ENCODE results near the gene RNF214. TPM values are rescaled to one million over a fixed set of nuclear protein-coding genes. Genes with fewer than 3 reads are reported as not detected.

RNF214 gene
- total RNA-seq, 1 experiment from 2014 or later = 7.9 TPM

- DNase-seq (ENCODE audit: low read depth) = no peak
These were observed 17.9 kb upstream of the RNF214 start for GRCh38 chr11:117214404-117215110.

GRCh38 chr11:117217141-117218084 lies 15.1 kb upstream of the RNF214 start:
- DNase-seq (ENCODE audit: low read depth) = peak; percentile 46

- DNase-seq (ENCODE audit: low read depth) = no peak
These were observed 14.1 kb upstream of the RNF214 start for GRCh38 chr11:117218133-117218915.

GRCh38 chr11:117219001-117219400 lies 13.5 kb upstream of the RNF214 start:
- DNase-seq (ENCODE audit: low read depth) = no peak

GRCh38 chr11:117219455-117219854 lies 13.0 kb upstream of the RNF214 start:
- DNase-seq (ENCODE audit: low read depth) = no peak

- no peak for DNase-seq (ENCODE audit: low read depth)
These were observed 12.5 kb upstream of the RNF214 start for GRCh38 chr11:117219995-117220394.

GRCh38 chr11:117220568-117220967 lies 11.9 kb upstream of the RNF214 start:
- DNase-seq (ENCODE audit: low read depth) = no peak

GRCh38 chr11:117220999-117221774 lies 11.3 kb upstream of the RNF214 start:
- no peak for DNase-seq (ENCODE audit: low read depth)

- peak; percentile 79 for DNase-seq (ENCODE audit: low read depth)
These were observed 10.5 kb upstream of the RNF214 start for GRCh38 chr11:117221775-117222517.

GRCh38 chr11:117222991-117223740 lies 9.3 kb upstream of the RNF214 start:
- DNase-seq (ENCODE audit: low read depth) = no peak

- no peak for DNase-seq (ENCODE audit: low read depth)
These were observed 8.5 kb upstream of the RNF214 start for GRCh38 chr11:117223741-117224689.

GRCh38 chr11:117225553-117226170 lies 6.8 kb upstream of the RNF214 start:
- DNase-seq (ENCODE audit: low read depth) = no peak

- DNase-seq (ENCODE audit: low read depth) = peak; percentile 77
These were observed 5.8 kb upstream of the RNF214 start for GRCh38 chr11:117226388-117227385.

GRCh38 chr11:117228091-117228490 lies 4.4 kb upstream of the RNF214 start:
- DNase-seq (ENCODE audit: low read depth) = no peak

- DNase-seq (ENCODE audit: low read depth) = no peak
These were observed 3.1 kb upstream of the RNF214 start for GRCh38 chr11:117229411-117229810.

- no peak for DNase-seq (ENCODE audit: low read depth)
These were observed 2.6 kb upstream of the RNF214 start for GRCh38 chr11:117229931-117230285.
